Fibroblast of lung (primary cell): ENCODE data around the gene DNMT3A.

Experiments used
- EZH2 ChIP-seq: IDR thresholded peaks from 2 replicates; pipeline ENCODE4 v1.5.1; 2012; ENCODE audit warnings: low read length, control low read depth, mild to moderate bottlenecking; ENCODE audit errors: missing control alignments
- TF ChIP-seq, protein P1 (sequence below), 2 donors: IDR thresholded peaks in 1 of 2; conservative IDR thresholded peaks in 1 of 2; 1 replicate in 1 of 2; 2 replicates in 1 of 2; pipeline ENCODE4 v1.5.1; 2011 to 2012; ENCODE audit warnings: low read length in 2 of 2, control low read depth in 1 of 2, inconsistent platforms in 1 of 2, low read depth in 1 of 2, mild to moderate bottlenecking in 1 of 2

DNA sequence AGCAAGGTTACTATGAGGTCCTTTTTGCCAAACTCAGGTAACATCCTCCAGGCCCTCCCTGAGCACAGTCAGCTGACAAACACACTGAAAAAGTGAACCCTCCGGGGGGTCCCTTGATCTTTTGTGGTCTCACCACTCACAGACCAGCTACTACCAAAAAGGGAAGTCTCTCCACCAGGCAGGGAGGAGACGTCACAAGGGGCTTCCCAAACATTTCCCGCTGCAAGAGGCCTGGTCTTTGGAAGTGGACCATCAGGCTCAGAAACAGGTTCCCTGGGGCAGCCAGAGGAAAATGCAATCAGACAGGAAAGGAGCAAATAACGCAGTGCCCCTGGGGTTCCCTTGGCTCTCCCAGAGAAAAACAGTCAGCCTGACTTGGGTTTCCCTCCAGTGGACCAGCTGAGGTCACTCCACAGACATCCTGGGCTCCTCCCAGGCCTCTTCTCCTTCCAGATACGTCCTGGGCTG, 134.6 kb downstream of the DNMT3A start:
- TF ChIP-seq EZH2: no peak
- TF ChIP-seq, protein P1, sequence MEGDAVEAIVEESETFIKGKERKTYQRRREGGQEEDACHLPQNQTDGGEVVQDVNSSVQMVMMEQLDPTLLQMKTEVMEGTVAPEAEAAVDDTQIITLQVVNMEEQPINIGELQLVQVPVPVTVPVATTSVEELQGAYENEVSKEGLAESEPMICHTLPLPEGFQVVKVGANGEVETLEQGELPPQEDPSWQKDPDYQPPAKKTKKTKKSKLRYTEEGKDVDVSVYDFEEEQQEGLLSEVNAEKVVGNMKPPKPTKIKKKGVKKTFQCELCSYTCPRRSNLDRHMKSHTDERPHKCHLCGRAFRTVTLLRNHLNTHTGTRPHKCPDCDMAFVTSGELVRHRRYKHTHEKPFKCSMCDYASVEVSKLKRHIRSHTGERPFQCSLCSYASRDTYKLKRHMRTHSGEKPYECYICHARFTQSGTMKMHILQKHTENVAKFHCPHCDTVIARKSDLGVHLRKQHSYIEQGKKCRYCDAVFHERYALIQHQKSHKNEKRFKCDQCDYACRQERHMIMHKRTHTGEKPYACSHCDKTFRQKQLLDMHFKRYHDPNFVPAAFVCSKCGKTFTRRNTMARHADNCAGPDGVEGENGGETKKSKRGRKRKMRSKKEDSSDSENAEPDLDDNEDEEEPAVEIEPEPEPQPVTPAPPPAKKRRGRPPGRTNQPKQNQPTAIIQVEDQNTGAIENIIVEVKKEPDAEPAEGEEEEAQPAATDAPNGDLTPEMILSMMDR (conservative IDR thresholded peaks at IDR 0.05 in 1 of 2, IDR thresholded peaks at IDR 0.05 in 1 of 2; ENCODE audit: low read depth in 1 of 2, low read length in 2 of 2): no peak
